ENCODE measurements around the gene FOXO3B. TPM values are rescaled to one million over a fixed set of nuclear protein-coding genes. Genes with fewer than 3 reads are reported as not detected.
"Not testable (repeated sequence)": the region's sequence is repeated elsewhere in the genome, so short reads cannot be mapped to it uniquely, and the experiment has no call there.

Gene FOXO3B
- polyA plus RNA-seq, 1 donor (not counting 4 experiments of a cell fraction or from before 2014, with no cell fraction given), result 2.0 TPM

GRCh38 chr17:18676928-18677327, 5.2 kb downstream of the FOXO3B start:
- H3K9me1 ChIP-seq (ENCODE audit: control insufficient read depth, extremely low read depth, insufficient read depth, low read length); DNase-seq (ENCODE audit: low read depth, low spot score); H3K79me2 ChIP-seq (ENCODE audit: control insufficient read depth, insufficient read depth, low read length); H3K36me3 ChIP-seq (ENCODE audit: control insufficient read depth in 2 of 2, extremely low read depth in 1 of 2, insufficient read depth in 2 of 2, low read length in 2 of 2); H3K4me2 ChIP-seq (ENCODE audit: control insufficient read depth, extremely low read depth, insufficient read depth, low read depth, low read length); H2AFZ ChIP-seq (ENCODE audit: control insufficient read depth, low read length); dilution Hi-C loops (cut with MboI; ENCODE audit: extremely low pct_ligation_motif_present, low sequenced_read_pairs); H3K27me3 ChIP-seq (ENCODE audit: control insufficient read depth, extremely low read depth, insufficient read depth, low read length); H3K9me3 ChIP-seq (ENCODE audit: control insufficient read depth, low read depth, low read length); H3K4me3 ChIP-seq (ENCODE audit: control insufficient read depth in 2 of 3, extremely low read depth in 1 of 3, insufficient read depth in 2 of 3, low read depth in 1 of 3, low read length in 3 of 3); H3K9ac ChIP-seq (ENCODE audit: control insufficient read depth, extremely low read depth, insufficient read depth, low read length); FAIRE-seq; H3K4me1 ChIP-seq (ENCODE audit: control insufficient read depth, extremely low read depth, insufficient read depth, low read length); H3K27ac ChIP-seq (ENCODE audit: control insufficient read depth, insufficient read depth, low read length); H4K20me1 ChIP-seq (ENCODE audit: control insufficient read depth, extremely low read depth, insufficient read depth, low read length): not testable (repeated sequence)

GRCh38 chr17:18672395-18673227, 9.5 kb downstream of the FOXO3B start:
- H3K4me1 ChIP-seq (ENCODE audit: control insufficient read depth, extremely low read depth, insufficient read depth, low read length); H3K9me1 ChIP-seq (ENCODE audit: control insufficient read depth, extremely low read depth, insufficient read depth, low read length); H3K9me3 ChIP-seq (ENCODE audit: control insufficient read depth, low read depth, low read length); H3K4me3 ChIP-seq (ENCODE audit: control insufficient read depth in 2 of 3, extremely low read depth in 1 of 3, insufficient read depth in 2 of 3, low read depth in 1 of 3, low read length in 3 of 3); H2AFZ ChIP-seq (ENCODE audit: control insufficient read depth, low read length); H3K36me3 ChIP-seq (ENCODE audit: control insufficient read depth in 2 of 2, extremely low read depth in 1 of 2, insufficient read depth in 2 of 2, low read length in 2 of 2); DNase-seq (ENCODE audit: low read depth, low spot score); H3K4me2 ChIP-seq (ENCODE audit: control insufficient read depth, extremely low read depth, insufficient read depth, low read depth, low read length); H4K20me1 ChIP-seq (ENCODE audit: control insufficient read depth, extremely low read depth, insufficient read depth, low read length); H3K27me3 ChIP-seq (ENCODE audit: control insufficient read depth, extremely low read depth, insufficient read depth, low read length); H3K27ac ChIP-seq (ENCODE audit: control insufficient read depth, insufficient read depth, low read length); H3K9ac ChIP-seq (ENCODE audit: control insufficient read depth, extremely low read depth, insufficient read depth, low read length); H3K79me2 ChIP-seq (ENCODE audit: control insufficient read depth, insufficient read depth, low read length); FAIRE-seq; dilution Hi-C loops (cut with MboI; ENCODE audit: extremely low pct_ligation_motif_present, low sequenced_read_pairs): not testable (repeated sequence)

- H3K9ac ChIP-seq (ENCODE audit: control insufficient read depth, extremely low read depth, insufficient read depth, low read length); H3K27ac ChIP-seq (ENCODE audit: control insufficient read depth, insufficient read depth, low read length); H3K27me3 ChIP-seq (ENCODE audit: control insufficient read depth, extremely low read depth, insufficient read depth, low read length); H3K4me1 ChIP-seq (ENCODE audit: control insufficient read depth, extremely low read depth, insufficient read depth, low read length); DNase-seq (ENCODE audit: low read depth, low spot score); H3K4me3 ChIP-seq (ENCODE audit: control insufficient read depth in 2 of 3, extremely low read depth in 1 of 3, insufficient read depth in 2 of 3, low read depth in 1 of 3, low read length in 3 of 3); H3K79me2 ChIP-seq (ENCODE audit: control insufficient read depth, insufficient read depth, low read length); H3K9me1 ChIP-seq (ENCODE audit: control insufficient read depth, extremely low read depth, insufficient read depth, low read length); dilution Hi-C loops (cut with MboI; ENCODE audit: extremely low pct_ligation_motif_present, low sequenced_read_pairs); H3K36me3 ChIP-seq (ENCODE audit: control insufficient read depth in 2 of 2, extremely low read depth in 1 of 2, insufficient read depth in 2 of 2, low read length in 2 of 2); H2AFZ ChIP-seq (ENCODE audit: control insufficient read depth, low read length); H3K9me3 ChIP-seq (ENCODE audit: control insufficient read depth, low read depth, low read length); H4K20me1 ChIP-seq (ENCODE audit: control insufficient read depth, extremely low read depth, insufficient read depth, low read length); H3K4me2 ChIP-seq (ENCODE audit: control insufficient read depth, extremely low read depth, insufficient read depth, low read depth, low read length): not testable (repeated sequence)
- FAIRE-seq, result peak; percentile 61
Measured at GRCh38 chr17:18668625-18669024, 13.5 kb downstream of the FOXO3B start.

- H3K27me3 ChIP-seq (ENCODE audit: control insufficient read depth, extremely low read depth, insufficient read depth, low read length); H3K9ac ChIP-seq (ENCODE audit: control insufficient read depth, extremely low read depth, insufficient read depth, low read length); H3K36me3 ChIP-seq (ENCODE audit: control insufficient read depth in 2 of 2, extremely low read depth in 1 of 2, insufficient read depth in 2 of 2, low read length in 2 of 2); H3K79me2 ChIP-seq (ENCODE audit: control insufficient read depth, insufficient read depth, low read length); H3K4me1 ChIP-seq (ENCODE audit: control insufficient read depth, extremely low read depth, insufficient read depth, low read length); H3K9me1 ChIP-seq (ENCODE audit: control insufficient read depth, extremely low read depth, insufficient read depth, low read length); H4K20me1 ChIP-seq (ENCODE audit: control insufficient read depth, extremely low read depth, insufficient read depth, low read length); H3K4me3 ChIP-seq (ENCODE audit: control insufficient read depth in 2 of 3, extremely low read depth in 1 of 3, insufficient read depth in 2 of 3, low read depth in 1 of 3, low read length in 3 of 3); H2AFZ ChIP-seq (ENCODE audit: control insufficient read depth, low read length); dilution Hi-C loops (cut with MboI; ENCODE audit: extremely low pct_ligation_motif_present, low sequenced_read_pairs); H3K4me2 ChIP-seq (ENCODE audit: control insufficient read depth, extremely low read depth, insufficient read depth, low read depth, low read length); H3K9me3 ChIP-seq (ENCODE audit: control insufficient read depth, low read depth, low read length); DNase-seq (ENCODE audit: low read depth, low spot score); H3K27ac ChIP-seq (ENCODE audit: control insufficient read depth, insufficient read depth, low read length); FAIRE-seq: not testable (repeated sequence)
Measured at GRCh38 chr17:18667535-18667934, 14.6 kb downstream of the FOXO3B start.

- H3K79me2 ChIP-seq (ENCODE audit: control insufficient read depth, insufficient read depth, low read length); FAIRE-seq; H2AFZ ChIP-seq (ENCODE audit: control insufficient read depth, low read length); dilution Hi-C loops (cut with MboI; ENCODE audit: extremely low pct_ligation_motif_present, low sequenced_read_pairs); H3K27ac ChIP-seq (ENCODE audit: control insufficient read depth, insufficient read depth, low read length); H3K27me3 ChIP-seq (ENCODE audit: control insufficient read depth, extremely low read depth, insufficient read depth, low read length); H3K36me3 ChIP-seq (ENCODE audit: control insufficient read depth in 2 of 2, extremely low read depth in 1 of 2, insufficient read depth in 2 of 2, low read length in 2 of 2); H4K20me1 ChIP-seq (ENCODE audit: control insufficient read depth, extremely low read depth, insufficient read depth, low read length); H3K4me2 ChIP-seq (ENCODE audit: control insufficient read depth, extremely low read depth, insufficient read depth, low read depth, low read length); H3K4me1 ChIP-seq (ENCODE audit: control insufficient read depth, extremely low read depth, insufficient read depth, low read length); H3K4me3 ChIP-seq (ENCODE audit: control insufficient read depth in 2 of 3, extremely low read depth in 1 of 3, insufficient read depth in 2 of 3, low read depth in 1 of 3, low read length in 3 of 3); H3K9me1 ChIP-seq (ENCODE audit: control insufficient read depth, extremely low read depth, insufficient read depth, low read length); H3K9ac ChIP-seq (ENCODE audit: control insufficient read depth, extremely low read depth, insufficient read depth, low read length); H3K9me3 ChIP-seq (ENCODE audit: control insufficient read depth, low read depth, low read length); DNase-seq (ENCODE audit: low read depth, low spot score): not testable (repeated sequence)
Measured at GRCh38 chr17:18666326-18666725, 15.8 kb downstream of the FOXO3B start.
